Psoas muscle (tissue), 8 donors: ENCODE results near the gene CCDC27. TPM values are rescaled to one million over a fixed set of nuclear protein-coding genes. Genes with fewer than 3 reads are reported as not detected.

ENCODE experiments used
- ATAC-seq, 4 donors: fragments of 200-7000 bp; cut with Tn5 transposase; one replicate each; pipeline ENCODE4 v1.9.1; 2020; ENCODE audit warnings: moderate library complexity in 3 of 4, mild to moderate bottlenecking in 2 of 4
- DNase-seq, 2 donors: peaks; one replicate each; pipeline ENCODE4 v3.0.0-alpha.2; 2020
- H3K27ac ChIP-seq: fragments of 200-600 bp; one replicate; pipeline ENCODE4 v1.8.0; 2022
- H3K27me3 ChIP-seq, 3 donors: fragments of 200-600 bp in 1 of 3; one replicate each; pipeline versions ENCODE4 v1.6.1 to v1.8.0; 2013 to 2022; ENCODE audit warnings: low read length in 2 of 3, mild to moderate bottlenecking in 2 of 3, moderate library complexity in 1 of 3; ENCODE audit not compliant: insufficient read depth in 3 of 3
- H3K36me3 ChIP-seq, 2 donors: fragments of 200-600 bp in 1 of 2; one replicate each; pipeline versions ENCODE4 v1.6.1 to v1.8.0; 2013 to 2022; ENCODE audit warnings: low read depth in 1 of 2, mild to moderate bottlenecking in 1 of 2, moderate library complexity in 1 of 2; ENCODE audit not compliant: insufficient read depth in 1 of 2
- H3K4me1 ChIP-seq: fragments of 200-600 bp; one replicate; pipeline ENCODE4 v1.8.0; 2022
- H3K4me3 ChIP-seq: fragments of 200-600 bp; one replicate; pipeline ENCODE4 v1.8.0; 2022; ENCODE audit warnings: mild to moderate bottlenecking
- H3K9me3 ChIP-seq: fragments of 200-600 bp; one replicate; pipeline ENCODE4 v1.8.0; 2022
- CTCF ChIP-seq: fragments of 200-600 bp; IDR thresholded peaks from one replicate; pipeline ENCODE4 v1.8.0; 2022; ENCODE audit warnings: antibody characterized with exemption
- WGBS, 3 donors: extraction: QIAGEN DNeasy Blood & Tissue Kit; methylation state at CpG; one replicate each; pipeline versions ENCODE4 v1.1.6 to v1.1.7; 2013; 5-methylcytosine and 5-hydroxymethylcytosine counted together
- intact Hi-C, 2 donors: fragments of 100-400 bp; cut with DNase I; formaldehyde crosslinking; loops; one replicate each; pipeline versions ENCODE4 v1.11.0 to v1.14.2; 2022
- polyA plus RNA-seq, 3 donors: library from polyadenylated mRNA; stranded (reverse); fragments of 200-250 nt; gene quantifications; one replicate each; pipeline ENCODE4 v1.2.3, GENCODE V29; 2013
- total RNA-seq, 4 donors: library from RNA; stranded (reverse); fragmentation: NEBNext Ultra II Directional in 2 of 4; extraction: Animal tissue kit (Norgen Biotek cat#: 25700) in 2 of 4; gene quantifications; one replicate each; pipeline versions ENCODE4 v1.2.1 to v1.2.4, GENCODE V29; 2021 to 2023
- donor health status: healthy with polysubstance abuse.
- donor health status: DM: no; HTN: no; CAD: no; lungs with moderate emphysema.
- donor health status: Bipolar disorder and iron deficiency.
- donor health status: healthy.
- donor health status: DM: yes; HTN: yes; CAD: no.
- donor health status: DM: no; HTN: no; CAD: no.
- donor health status: DM: no; HTN: no; CAD: no.
- donor health status: DM: yes; HTN: yes; CAD: no.

Gene CCDC27
- total and polyA plus RNA-seq, 7 donors, result 0.03 to 0.17 (median 0.10) TPM; not detected in 3

GRCh38 chr1:3771108-3772026 is 19.1 kb downstream of the CCDC27 start:
- TF ChIP-seq CTCF, result no peak
- H3K9me3 ChIP-seq, result no peaks in the 10 kb centered on the region
- 52 to 55% (median 52%) methylated on average over 30 to 32 of the region's 32 CpGs for WGBS, 3 donors
- intact Hi-C loops, result no loop called here
- H3K4me1 ChIP-seq, result peaks cover 22% of the 10 kb centered on the region
- H3K36me3 ChIP-seq, result no peaks in the 10 kb centered on the region
- H3K27me3 ChIP-seq, result no peaks in the 10 kb centered on the region
- H3K4me3 ChIP-seq, result peak overlapping the region; percentile 77
- H3K27ac ChIP-seq, result no peak overlapping the region
- ATAC-seq (no peak), DNase-seq (peak in 1 of 2 donors; percentile 53)

- Histone ChIP-seq H3K27ac (peak overlapping the region; percentile 38), H3K9me3 (no peaks in the 10 kb centered on the region), H3K4me3 (peak overlapping the region; percentile 77), H3K36me3 (no peaks in the 10 kb centered on the region), H3K27me3 (no peaks in the 10 kb centered on the region), H3K4me1 (peaks cover 22% of the 10 kb centered on the region)
- ATAC-seq (peak; percentile 82 to 85 (median 85)), DNase-seq (peak; percentile 90 to 94)
- TF ChIP-seq CTCF, result no peak
- intact Hi-C loops, result no loop called here
- 1 to 4% (median 3%) methylated on average over 16 to 60 of the region's 61 CpGs for WGBS, 3 donors
Observed at GRCh38 chr1:3772027-3772714, 19.9 kb downstream of the CCDC27 start.

- ATAC-seq (peak in 3 of 4 donors; percentile 10 to 23 (median 14)), DNase-seq (peak in 1 of 2 donors; percentile 53)
- 26 to 39% (median 36%) methylated on average over 35 to 55 of the region's 55 CpGs for WGBS, 3 donors
- TF ChIP-seq CTCF, result no peak
- peak within 1 kb of the TSS; percentile 38 for H3K27ac ChIP-seq
- H3K4me3 ChIP-seq, result peak within 1 kb of the TSS; percentile 77
- H3K36me3 ChIP-seq, result no peaks in the 10 kb centered on the region
- intact Hi-C loops, result no loop called here
- H3K9me3 ChIP-seq, result no peaks in the 10 kb centered on the region
- H3K27me3 ChIP-seq, result no peaks in the 10 kb centered on the region
- peaks cover 22% of the 10 kb centered on the region for H3K4me1 ChIP-seq
Observed at GRCh38 chr1:3772715-3773571, 20.7 kb downstream of the CCDC27 start, which contains the start of gene SMIM1. Gene SMIM1 (plus strand): TSS chr1:3772749. CDS start chr1:3775374, 2,625 bp downstream.

GRCh38 chr1:3773572-3774275 is 21.5 kb downstream of the CCDC27 start:
- Histone ChIP-seq H3K4me1 (peaks cover 22% of the 10 kb centered on the region), H3K27ac (no peak overlapping the region), H3K4me3 (no peak overlapping the region), H3K27me3 (no peaks in the 10 kb centered on the region), H3K36me3 (peaks cover 0 to 2% of the 10 kb centered on the region in 2 donors), H3K9me3 (no peaks in the 10 kb centered on the region)
- WGBS, 3 donors, result 64 to 75% (median 74%) methylated on average over 16 of the region's 16 CpGs
- DNase-seq (no peak), ATAC-seq (no peak)
- no peak for TF ChIP-seq CTCF
- intact Hi-C loops, result no loop called here
